Neuronal stem cell (in vitro differentiated cells): Measurements from ENCODE around the gene SLC9C1.

Source experiments
- DNase-seq: peaks from one replicate; pipeline ENCODE4 v3.0.0-alpha.2; 2013; ENCODE audit warnings: low spot score
- H2AFZ ChIP-seq: one replicate; pipeline ENCODE4 v1.6.1; 2013; ENCODE audit warnings: mild to moderate bottlenecking, low read length, inconsistent platforms
- H2AK5ac ChIP-seq: 2 replicates; pipeline ENCODE4 v1.6.1; 2013; ENCODE audit warnings: low read depth, mild to moderate bottlenecking, inconsistent platforms, low read length, moderate library complexity, mixed read lengths
- H2BK120ac ChIP-seq: 2 replicates; pipeline ENCODE4 v1.6.1; 2013; ENCODE audit warnings: low read depth, mild to moderate bottlenecking, inconsistent platforms, low read length, moderate library complexity, mixed read lengths
- H2BK12ac ChIP-seq: one replicate; pipeline ENCODE4 v1.6.1; 2013; ENCODE audit warnings: low read length, inconsistent platforms
- H2BK15ac ChIP-seq: 2 replicates; pipeline ENCODE4 v1.6.1; 2013; ENCODE audit warnings: mild to moderate bottlenecking, low read length, inconsistent platforms, mixed read lengths
- H2BK5ac ChIP-seq: one replicate; pipeline ENCODE4 v1.6.1; 2013; ENCODE audit warnings: inconsistent platforms, mild to moderate bottlenecking, low read length, moderate library complexity
- H3K14ac ChIP-seq: one replicate; pipeline ENCODE4 v1.6.1; 2013; ENCODE audit warnings: low read length, inconsistent platforms
- H3K18ac ChIP-seq: 2 replicates; pipeline ENCODE4 v1.6.1; 2013; ENCODE audit warnings: low read length, inconsistent platforms
- H3K23ac ChIP-seq: 2 replicates; pipeline ENCODE4 v1.6.1; 2013; ENCODE audit warnings: low read depth, mild to moderate bottlenecking, mixed read lengths, low read length, inconsistent platforms; ENCODE audit not compliant: poor library complexity
- H3K27ac ChIP-seq: replicated peaks from 3 replicates; pipeline ENCODE4 v1.5.1; 2013; ENCODE audit warnings: low read length, inconsistent platforms
- H3K27me3 ChIP-seq, 3 experiments: 2 replicates each; pipeline ENCODE4 v1.6.1; 2013; ENCODE audit warnings: low read length in 3 of 3, mild to moderate bottlenecking in 2 of 3, inconsistent platforms in 1 of 3, low read depth in 1 of 3, mixed read lengths in 1 of 3, moderate library complexity in 1 of 3; ENCODE audit not compliant: control insufficient read depth in 3 of 3, insufficient read depth in 3 of 3
- H3K36me3 ChIP-seq, 2 donors: replicated peaks in 1 of 2; 2 replicates each; pipeline ENCODE4 v1.6.1; 2013; ENCODE audit warnings: low read length in 2 of 2; ENCODE audit not compliant: control insufficient read depth in 2 of 2, insufficient read depth in 2 of 2
- H3K4ac ChIP-seq: 2 replicates; pipeline ENCODE4 v1.6.1; 2013; ENCODE audit warnings: inconsistent platforms, mild to moderate bottlenecking, low read length, moderate library complexity
- H3K4me1 ChIP-seq, 2 donors: 1 replicate in 1 of 2; 2 replicates in 1 of 2; pipeline ENCODE4 v1.6.1; 2013; ENCODE audit warnings: low read length in 2 of 2, low read depth in 1 of 2; ENCODE audit not compliant: control insufficient read depth in 2 of 2, insufficient read depth in 1 of 2
- H3K4me2 ChIP-seq: one replicate; pipeline ENCODE4 v1.6.1; 2013; ENCODE audit warnings: mild to moderate bottlenecking, low read length, inconsistent platforms; ENCODE audit not compliant: insufficient read depth, poor library complexity, severe bottlenecking
- H3K4me3 ChIP-seq, 2 donors: 2 replicates each; pipeline ENCODE4 v1.5.1; 2013; ENCODE audit warnings: low read length in 2 of 2, mild to moderate bottlenecking in 2 of 2, inconsistent platforms in 1 of 2, moderate library complexity in 1 of 2
- H3K79me1 ChIP-seq: one replicate; pipeline ENCODE4 v1.6.1; 2013; ENCODE audit warnings: low read depth, mild to moderate bottlenecking, inconsistent platforms, low read length, moderate library complexity
- H3K9ac ChIP-seq: one replicate; pipeline ENCODE4 v1.6.1; 2013; ENCODE audit warnings: mild to moderate bottlenecking, low read depth, low read length, inconsistent platforms; ENCODE audit not compliant: poor library complexity
- H3K9me3 ChIP-seq, 2 donors: replicated peaks in 1 of 2; 2 replicates each; pipeline versions ENCODE3 to v1.6.1; 2013; ENCODE audit warnings: low read length in 2 of 2, mild to moderate bottlenecking in 2 of 2, inconsistent platforms in 1 of 2, low read depth in 1 of 2, mixed read lengths in 1 of 2, moderate library complexity in 1 of 2; ENCODE audit not compliant: control insufficient read depth in 2 of 2, insufficient read depth in 1 of 2
- H4K8ac ChIP-seq: one replicate; pipeline ENCODE4 v1.6.1; 2013; ENCODE audit warnings: low read depth, mild to moderate bottlenecking, inconsistent platforms, low read length, moderate library complexity
- H4K91ac ChIP-seq: one replicate; pipeline ENCODE4 v1.6.1; 2013; ENCODE audit warnings: low read length, low read depth, mild to moderate bottlenecking, inconsistent platforms; ENCODE audit not compliant: poor library complexity
- WGBS, 2 donors: extraction: QIAGEN DNeasy Blood & Tissue Kit; methylation state at CpG; one replicate each; pipeline ENCODE4 v1.1.7; 2013; ENCODE audit warnings: missing lambda C conversion rate in 2 of 2, mixed read lengths in 1 of 2; ENCODE audit not compliant: insufficient read length in 2 of 2, insufficient replicate concordance in 1 of 2; ENCODE audit errors: extremely low coverage in 2 of 2; 5-methylcytosine and 5-hydroxymethylcytosine counted together

SLC9C1 gene

GRCh38 chr3:112321867-112322652 is 28.0 kb upstream of the SLC9C1 start:
- no peaks in the 10 kb centered on the region for H3K9me3 ChIP-seq
- H2BK120ac ChIP-seq = no peak overlapping the region
- no peak overlapping the region for H2BK5ac ChIP-seq
- H3K9ac ChIP-seq = no peak overlapping the region
- no peaks in the 10 kb centered on the region for H3K36me3 ChIP-seq
- no peak overlapping the region for H3K4ac ChIP-seq
- no peak overlapping the region for H3K23ac ChIP-seq
- H4K8ac ChIP-seq = no peak overlapping the region
- H2BK15ac ChIP-seq = no peak overlapping the region
- H3K4me3 ChIP-seq = no peak overlapping the region
- no peak overlapping the region for H3K18ac ChIP-seq
- H3K27me3 ChIP-seq = no peaks in the 10 kb centered on the region
- H2AFZ ChIP-seq = peak overlapping the region; percentile 88
- H2AK5ac ChIP-seq = no peak overlapping the region
- H3K4me1 ChIP-seq = peaks cover 4 to 8% of the 10 kb centered on the region in 2 donors
- H3K14ac ChIP-seq = no peak overlapping the region
- H3K4me2 ChIP-seq = peak overlapping the region; percentile 40
- DNase-seq = no peak
- H3K27ac ChIP-seq = no peak overlapping the region
- no peak overlapping the region for H4K91ac ChIP-seq
- WGBS, 2 donors = no CpG with 5 or more reads among the region's 5 CpGs
- H3K79me1 ChIP-seq = no peaks in the 10 kb centered on the region
- no peak overlapping the region for H2BK12ac ChIP-seq

- H2AK5ac ChIP-seq = no peak overlapping the region
- no CpG with 5 or more reads among the region's 1 CpG for WGBS, 2 donors
- no peak overlapping the region for H3K4me2 ChIP-seq
- H4K91ac ChIP-seq = no peak overlapping the region
- H3K4me3 ChIP-seq = no peak overlapping the region
- no peak for DNase-seq
- H3K36me3 ChIP-seq = no peaks in the 10 kb centered on the region
- H3K23ac ChIP-seq = no peak overlapping the region
- H2BK5ac ChIP-seq = no peak overlapping the region
- no peak overlapping the region for H3K18ac ChIP-seq
- H3K14ac ChIP-seq = no peak overlapping the region
- H2BK120ac ChIP-seq = no peak overlapping the region
- no peak overlapping the region for H4K8ac ChIP-seq
- H3K4ac ChIP-seq = no peak overlapping the region
- no peaks in the 10 kb centered on the region for H3K79me1 ChIP-seq
- H2BK12ac ChIP-seq = no peak overlapping the region
- H3K9ac ChIP-seq = no peak overlapping the region
- no peak overlapping the region for H3K27ac ChIP-seq
- H3K27me3 ChIP-seq = no peaks in the 10 kb centered on the region
- H2BK15ac ChIP-seq = no peak overlapping the region
- no peak overlapping the region for H2AFZ ChIP-seq
- peaks cover 1 to 12% of the 10 kb centered on the region in 2 donors for H3K9me3 ChIP-seq
- peaks cover 4 to 8% of the 10 kb centered on the region in 2 donors for H3K4me1 ChIP-seq
These were observed 26.7 kb upstream of the SLC9C1 start for GRCh38 chr3:112320691-112321090.

- no peaks in the 10 kb centered on the region for H3K27me3 ChIP-seq
- no peak for DNase-seq
- H4K91ac ChIP-seq = no peak overlapping the region
- no peak overlapping the region for H3K9ac ChIP-seq
- H3K4me2 ChIP-seq = no peak overlapping the region
- no peak overlapping the region for H3K4ac ChIP-seq
- H4K8ac ChIP-seq = no peak overlapping the region
- WGBS, 2 donors = no CpG with 5 or more reads among the region's 4 CpGs
- no peaks in the 10 kb centered on the region for H3K79me1 ChIP-seq
- H3K27ac ChIP-seq = peak overlapping the region; percentile 42
- no peak overlapping the region for H2AK5ac ChIP-seq
- H3K4me3 ChIP-seq = no peak overlapping the region
- no peak overlapping the region for H3K23ac ChIP-seq
- peaks cover 4 to 8% of the 10 kb centered on the region in 2 donors for H3K4me1 ChIP-seq
- H3K14ac ChIP-seq = no peak overlapping the region
- H2BK15ac ChIP-seq = no peak overlapping the region
- H2BK5ac ChIP-seq = no peak overlapping the region
- no peak overlapping the region for H2BK12ac ChIP-seq
- H3K18ac ChIP-seq = no peak overlapping the region
- H2AFZ ChIP-seq = peak overlapping the region; percentile 44
- H2BK120ac ChIP-seq = no peak overlapping the region
- H3K9me3 ChIP-seq = peaks cover 1 to 19% of the 10 kb centered on the region in 2 donors
- no peaks in the 10 kb centered on the region for H3K36me3 ChIP-seq
These were observed 25.7 kb upstream of the SLC9C1 start for GRCh38 chr3:112319516-112320276.

GRCh38 chr3:112315791-112316190 is 21.8 kb upstream of the SLC9C1 start:
- no peaks in the 10 kb centered on the region for H3K36me3 ChIP-seq
- no peak overlapping the region for H3K9ac ChIP-seq
- H3K4me1 ChIP-seq = peaks cover 0 to 4% of the 10 kb centered on the region in 2 donors
- no peak overlapping the region for H3K23ac ChIP-seq
- no peak overlapping the region for H2BK120ac ChIP-seq
- H3K79me1 ChIP-seq = peaks cover 1% of the 10 kb centered on the region
- peaks cover 1 to 19% of the 10 kb centered on the region in 2 donors for H3K9me3 ChIP-seq
- no peak overlapping the region for H2BK12ac ChIP-seq
- no peak overlapping the region for H3K4me2 ChIP-seq
- no peak overlapping the region for H2AFZ ChIP-seq
- H3K4ac ChIP-seq = no peak overlapping the region
- no peaks in the 10 kb centered on the region for H3K27me3 ChIP-seq
- WGBS, 2 donors = no CpG with 5 or more reads among the region's 1 CpG
- DNase-seq = no peak
- no peak overlapping the region for H4K8ac ChIP-seq
- H4K91ac ChIP-seq = no peak overlapping the region
- H2AK5ac ChIP-seq = no peak overlapping the region
- no peak overlapping the region for H2BK15ac ChIP-seq
- no peak overlapping the region for H3K4me3 ChIP-seq
- no peak overlapping the region for H2BK5ac ChIP-seq
- no peak overlapping the region for H3K14ac ChIP-seq
- H3K27ac ChIP-seq = no peak overlapping the region
- no peak overlapping the region for H3K18ac ChIP-seq
